GM12891 (cell line): ENCODE data around the gene PAIP1.

ENCODE experiments used
- POLR2A ChIP-seq: IDR thresholded peaks from 2 replicates; pipeline ENCODE4 v1.6.1; 2011; ENCODE audit warnings: low read depth, low read length, control low read depth
- POLR2AphosphoS5 ChIP-seq: IDR thresholded peaks from 2 replicates; pipeline ENCODE4 v1.6.1; 2011; ENCODE audit warnings: low read depth, low read length, control low read depth
- POU2F2 ChIP-seq: IDR thresholded peaks from 2 replicates; pipeline ENCODE4 v1.6.1; 2011; ENCODE audit warnings: low read depth, mild to moderate bottlenecking, control low read depth, low read length, moderate library complexity
- SPI1 ChIP-seq: IDR thresholded peaks from 2 replicates; pipeline ENCODE4 v1.6.1; 2011; ENCODE audit warnings: low read depth, low read length, control low read depth

GRCh38 chr5:43485406-43485805, 71.5 kb downstream of the PAIP1 start:
- no peak for TF ChIP-seq POLR2A
- no peak for TF ChIP-seq POLR2AphosphoS5
- no peak for TF ChIP-seq POU2F2
- 0 out of 2 replicates have a peak, but pooled peaks have one; percentile 9 for TF ChIP-seq SPI1
